HepG2 (cell line): ENCODE measurements around the gene EIF1. TPM values are rescaled to one million over a fixed set of nuclear protein-coding genes. Genes with fewer than 3 reads are reported as not detected.
A peak's percentile ranks its signal among the peaks of the same experiment; 100 is the strongest.

Experiments used
- AGO2 ChIP-seq: fragments of 200-400 bp; formaldehyde crosslinking; optimal IDR thresholded peaks from 2 replicates; pipeline ENCODE3; 2017; ENCODE audit warnings: mild to moderate bottlenecking, low read depth, low read length, moderate library complexity
- CREM ChIP-seq, 2 experiments: sonication (generic) in 1 of 2; formaldehyde crosslinking in 1 of 2; IDR thresholded peaks; 2 replicates each; pipeline versions ENCODE4 v1.4.0 to v1.6.1; 2016 to 2020; ENCODE audit warnings: antibody characterized with exemption in 1 of 2, mild to moderate bottlenecking in 1 of 2, missing genetic modification reagents in 1 of 2
- ERF ChIP-seq: IDR thresholded peaks from 2 replicates; pipeline ENCODE4 v1.6.1; 2018; ENCODE audit warnings: missing biosample characterization, missing genetic modification reagents
- HNF1A ChIP-seq, 2 experiments: sonication (generic) in 1 of 2; formaldehyde crosslinking in 1 of 2; IDR thresholded peaks; 2 replicates each; pipeline versions ENCODE4 v1.4.0 to v1.6.1; 2016 to 2020; ENCODE audit warnings: borderline replicate concordance in 1 of 2, low read depth in 1 of 2, mild to moderate bottlenecking in 1 of 2, missing genetic modification reagents in 1 of 2
- HNF4G ChIP-seq, 2 experiments: sonication (generic) in 1 of 2; formaldehyde crosslinking in 1 of 2; IDR thresholded peaks; 2 replicates each; pipeline versions ENCODE4 v1.4.0 to v1.6.1; 2011 to 2020; ENCODE audit warnings: borderline replicate concordance in 2 of 2, low read depth in 2 of 2, mild to moderate bottlenecking in 2 of 2, low read length in 1 of 2, missing genetic modification reagents in 1 of 2, moderate library complexity in 1 of 2
- HOXD1 ChIP-seq: sonication (generic); formaldehyde crosslinking; IDR thresholded peaks from 2 replicates; pipeline ENCODE4 v1.5.0; 2020; ENCODE audit warnings: missing genetic modification reagents
- JARID2 ChIP-seq: sonication (generic); formaldehyde crosslinking; IDR thresholded peaks from 2 replicates; pipeline ENCODE4 v1.8.1; 2023; ENCODE audit warnings: missing genetic modification reagents, inconsistent platforms; ENCODE audit not compliant: insufficient replicate concordance
- KAT8 ChIP-seq: IDR thresholded peaks from 2 replicates; pipeline ENCODE4 v1.6.1; 2016; ENCODE audit warnings: missing genetic modification reagents, missing compliant biosample characterization
- KDM2A ChIP-seq: sonication (generic); formaldehyde crosslinking; IDR thresholded peaks from 2 replicates; pipeline ENCODE4 v1.4.0; 2020; ENCODE audit warnings: low read depth, missing genetic modification reagents, borderline replicate concordance
- MIXL1 ChIP-seq: IDR thresholded peaks from 2 replicates; pipeline ENCODE4 v1.6.1; 2016
- MXI1 ChIP-seq: IDR thresholded peaks from 3 replicates; pipeline ENCODE4 v1.6.1; 2012; ENCODE audit warnings: low read depth, low read length, inconsistent platforms, borderline replicate concordance
- MYC ChIP-seq: sonication (generic); formaldehyde crosslinking; IDR thresholded peaks from 2 replicates; pipeline ENCODE4 v1.9.0; 2021; ENCODE audit warnings: missing genetic modification reagents, borderline replicate concordance
- NPAS2 ChIP-seq: sonication (generic); formaldehyde crosslinking; IDR thresholded peaks from 2 replicates; pipeline ENCODE4 v1.8.0; 2022; ENCODE audit warnings: mild to moderate bottlenecking, missing genetic modification reagents, borderline replicate concordance
- PRMT3 ChIP-seq: sonication (generic); formaldehyde crosslinking; IDR thresholded peaks from 2 replicates; pipeline ENCODE4 v1.8.1; 2022; ENCODE audit warnings: low read depth, mild to moderate bottlenecking, moderate library complexity, missing genetic modification reagents, borderline replicate concordance
- SIN3A ChIP-seq: IDR thresholded peaks from 2 replicates; pipeline ENCODE4 v1.6.1; 2011; ENCODE audit warnings: low read depth, mild to moderate bottlenecking, control low read depth, low read length, borderline replicate concordance
- TCF12 ChIP-seq, 2 experiments: fragments of 450-650 bp in 1 of 2; sonication (generic) in 1 of 2; formaldehyde crosslinking in 1 of 2; IDR thresholded peaks; 2 replicates each; pipeline versions ENCODE4 v1.6.1 to v1.8.0; 2017 to 2022; ENCODE audit warnings: antibody characterized with exemption in 1 of 2, mild to moderate bottlenecking in 1 of 2, missing genetic modification reagents in 1 of 2, moderate library complexity in 1 of 2
- UBTF ChIP-seq: sonication (generic); formaldehyde crosslinking; IDR thresholded peaks from 2 replicates; pipeline ENCODE4 v1.4.0; 2020; ENCODE audit warnings: mild to moderate bottlenecking, missing genetic modification reagents
- ZBTB42 ChIP-seq: sonication (generic); formaldehyde crosslinking; IDR thresholded peaks from 2 replicates; pipeline ENCODE4 v1.5.0; 2020; ENCODE audit warnings: mild to moderate bottlenecking, missing genetic modification reagents
- ZNF550 ChIP-seq: sonication (generic); formaldehyde crosslinking; IDR thresholded peaks from 2 replicates; pipeline ENCODE4 v1.4.0; 2020; ENCODE audit warnings: mild to moderate bottlenecking, missing genetic modification reagents, borderline replicate concordance
- ZNF782 ChIP-seq: sonication (generic); formaldehyde crosslinking; IDR thresholded peaks from 2 replicates; pipeline ENCODE4 v1.4.0; 2020; ENCODE audit warnings: missing genetic modification reagents, mild to moderate bottlenecking, borderline replicate concordance
- polyA plus RNA-seq, 8 experiments: library from polyadenylated mRNA; depleted of rRNA in 3 of 8; stranded (reverse) in 7 of 8; unstranded in 1 of 8; fragments of >200 nt; fragmentation: Illumina TruSeq in 4 of 8; extraction: Trizol in 4 of 8; gene quantifications; 2 replicates each; pipeline versions ENCODE4 v1.2.1 to v1.2.3, GENCODE V29; 2011 to 2016; ENCODE audit warnings: low read depth in 4 of 8, missing spikeins in 1 of 8, mixed read lengths in 1 of 8; ENCODE audit not compliant: insufficient read depth in 1 of 8
- total RNA-seq, 5 experiments: library from RNA; depleted of rRNA; stranded (reverse); fragments of >200 nt; fragmentation: Illumina TruSeq; extraction: Trizol; gene quantifications; 2 replicates each; pipeline ENCODE4 v1.2.3, GENCODE V29; 2016; ENCODE audit warnings: low read depth in 1 of 5

EIF1 gene
- total and polyA plus RNA-seq, 2 of the 13 experiments (the other 11 are each of a cell fraction or from before 2014, with no cell fraction given), result 147 to 517 TPM

GRCh38 chr17:41666708-41667279, 21.9 kb upstream of the EIF1 start (continued):
- TF ChIP-seq ZNF550 (CRISPR knock-in tag), result no peak
- TF ChIP-seq TCF12 (IDR thresholded peaks at IDR 0.05), result no peak
- no peak for TF ChIP-seq TCF12 (CRISPR knock-in tag; IDR thresholded peaks at IDR 0.05)
- no peak for TF ChIP-seq ZNF782 (CRISPR knock-in tag)
- TF ChIP-seq KDM2A (CRISPR knock-in tag), result peak; percentile 62; the same call in 1 of the 2 replicates
- no peak for TF ChIP-seq CREM (IDR thresholded peaks at IDR 0.05)
- TF ChIP-seq CREM (CRISPR knock-in tag; IDR thresholded peaks at IDR 0.05), result no peak
- no peak for TF ChIP-seq HOXD1 (CRISPR knock-in tag)
- peak; percentile 61; the same call in 1 of the 2 replicates for TF ChIP-seq UBTF
- no peak for TF ChIP-seq HNF1A (IDR thresholded peaks at IDR 0.05; ENCODE audit: low read depth)
- no peak; the same call in 1 of the 2 replicates for TF ChIP-seq HNF1A (CRISPR knock-in tag; IDR thresholded peaks at IDR 0.05; ENCODE audit: borderline replicate concordance)
- TF ChIP-seq HNF4G (IDR thresholded peaks at IDR 0.05; ENCODE audit: borderline replicate concordance, low read depth, low read length), result no peak
- no peak for TF ChIP-seq HNF4G (CRISPR knock-in tag; IDR thresholded peaks at IDR 0.05; ENCODE audit: borderline replicate concordance, low read depth)
- peak; percentile 68 for TF ChIP-seq KAT8 (CRISPR knock-in tag)
- TF ChIP-seq AGO2, result no peak
- TF ChIP-seq ERF (CRISPR knock-in tag), result no peak
- TF ChIP-seq MYC, result peak; percentile 69
- TF ChIP-seq ZBTB42 (CRISPR knock-in tag), result no peak
- no peak; the same call in 1 of the 2 replicates for TF ChIP-seq SIN3A
- peak; percentile 59; the same call in 1 of the 3 replicates for TF ChIP-seq MXI1
- TF ChIP-seq PRMT3 (CRISPR knock-in tag), result no peak
- TF ChIP-seq NPAS2 (CRISPR knock-in tag), result no peak
- no peak for TF ChIP-seq JARID2 (CRISPR knock-in tag)
- TF ChIP-seq MIXL1 (CRISPR knock-in tag), result no peak
